Tibial artery (tissue), 4 donors: ENCODE data around the gene TNFSF9.
"Not testable (repeated sequence)": the region's sequence is repeated elsewhere in the genome, so short reads cannot be mapped to it uniquely, and the experiment has no call there.

ENCODE experiments used
- DNase-seq, 2 donors: peaks; one replicate each; pipeline ENCODE4 v3.0.0-alpha.2; 2019
- H3K27ac ChIP-seq, 2 donors: fragments of 200-600 bp; sonication (generic) in 1 of 2; 1 replicate in 1 of 2; 2 replicates in 1 of 2; pipeline ENCODE4 v1.5.1; 2018 to 2019; ENCODE audit warnings: mild to moderate bottlenecking in 1 of 2
- H3K27me3 ChIP-seq, 2 donors: fragments of 200-600 bp; sonication (generic) in 1 of 2; one replicate each; pipeline versions ENCODE4 v1.5.1 to v1.6.0; 2016 to 2019
- H3K36me3 ChIP-seq, 3 donors: fragments of 200-600 bp; sonication (generic) in 2 of 3; one replicate each; pipeline ENCODE4 v1.5.1; 2016 to 2019; ENCODE audit warnings: mild to moderate bottlenecking in 2 of 3
- H3K4me1 ChIP-seq, 4 donors: fragments of 200-600 bp; sonication (generic) in 2 of 4; 1 replicate in 3 of 4; 2 replicates in 1 of 4; pipeline ENCODE4 v1.5.1; 2016 to 2019
- H3K4me3 ChIP-seq, 2 donors: fragments of 200-600 bp; sonication (generic) in 1 of 2; 1 replicate in 1 of 2; 2 replicates in 1 of 2; pipeline ENCODE4 v1.5.1; 2018 to 2019; ENCODE audit warnings: mild to moderate bottlenecking in 2 of 2
- H3K9me3 ChIP-seq, 3 donors: fragments of 200-600 bp; sonication (generic) in 1 of 3; one replicate each; pipeline ENCODE4 v1.5.1; 2016 to 2019
- intact Hi-C: fragments of 100-400 bp; cut with DNase I; formaldehyde crosslinking; loops from one replicate; pipeline ENCODE4 v1.15.0; 2023; ENCODE audit warnings: low total_unique reads
- TF ChIP-seq, protein P1 (sequence below), 2 experiments: fragments of 200-600 bp in 1 of 2; fragments of 450-650 bp in 1 of 2; IDR thresholded peaks; one replicate each; pipeline ENCODE4 v1.5.1; 2017 to 2019; ENCODE audit warnings: antibody characterized with exemption in 2 of 2, mild to moderate bottlenecking in 1 of 2, moderate library complexity in 1 of 2

The TNFSF9 gene

DNA sequence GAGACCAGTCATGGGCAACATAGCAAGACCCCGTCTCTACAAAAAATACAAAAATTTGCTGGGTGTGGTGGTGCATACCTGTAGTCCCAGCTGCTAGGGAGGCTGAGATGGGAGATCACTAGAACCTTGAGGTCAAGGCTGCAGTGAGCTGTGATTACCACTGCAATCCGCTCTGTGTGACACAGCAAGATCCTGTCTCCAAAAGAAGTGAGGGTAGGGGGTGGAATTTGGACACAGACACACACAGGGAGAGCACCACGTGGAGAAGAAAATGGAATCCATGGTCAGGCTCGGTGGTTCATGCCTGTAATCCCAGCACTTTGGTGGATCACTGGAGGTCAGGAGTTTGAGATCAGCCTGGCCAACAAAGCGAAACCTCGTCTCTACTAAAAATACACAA lies 8.7 kb downstream of the TNFSF9 start:
- no peak overlapping the region for H3K4me3 ChIP-seq
- H3K4me1 ChIP-seq: no peaks in the 10 kb centered on the region
- no peaks in the 10 kb centered on the region for H3K9me3 ChIP-seq
- TF ChIP-seq, protein P1, sequence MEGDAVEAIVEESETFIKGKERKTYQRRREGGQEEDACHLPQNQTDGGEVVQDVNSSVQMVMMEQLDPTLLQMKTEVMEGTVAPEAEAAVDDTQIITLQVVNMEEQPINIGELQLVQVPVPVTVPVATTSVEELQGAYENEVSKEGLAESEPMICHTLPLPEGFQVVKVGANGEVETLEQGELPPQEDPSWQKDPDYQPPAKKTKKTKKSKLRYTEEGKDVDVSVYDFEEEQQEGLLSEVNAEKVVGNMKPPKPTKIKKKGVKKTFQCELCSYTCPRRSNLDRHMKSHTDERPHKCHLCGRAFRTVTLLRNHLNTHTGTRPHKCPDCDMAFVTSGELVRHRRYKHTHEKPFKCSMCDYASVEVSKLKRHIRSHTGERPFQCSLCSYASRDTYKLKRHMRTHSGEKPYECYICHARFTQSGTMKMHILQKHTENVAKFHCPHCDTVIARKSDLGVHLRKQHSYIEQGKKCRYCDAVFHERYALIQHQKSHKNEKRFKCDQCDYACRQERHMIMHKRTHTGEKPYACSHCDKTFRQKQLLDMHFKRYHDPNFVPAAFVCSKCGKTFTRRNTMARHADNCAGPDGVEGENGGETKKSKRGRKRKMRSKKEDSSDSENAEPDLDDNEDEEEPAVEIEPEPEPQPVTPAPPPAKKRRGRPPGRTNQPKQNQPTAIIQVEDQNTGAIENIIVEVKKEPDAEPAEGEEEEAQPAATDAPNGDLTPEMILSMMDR (IDR thresholded peaks at IDR 0.05): no peak
- H3K27me3 ChIP-seq: peaks cover 0 to 29% of the 10 kb centered on the region in 2 donors
- H3K36me3 ChIP-seq: no peaks in the 10 kb centered on the region
- no peak overlapping the region for H3K27ac ChIP-seq
- DNase-seq: no peak
- intact Hi-C loops: no loop called here

DNA sequence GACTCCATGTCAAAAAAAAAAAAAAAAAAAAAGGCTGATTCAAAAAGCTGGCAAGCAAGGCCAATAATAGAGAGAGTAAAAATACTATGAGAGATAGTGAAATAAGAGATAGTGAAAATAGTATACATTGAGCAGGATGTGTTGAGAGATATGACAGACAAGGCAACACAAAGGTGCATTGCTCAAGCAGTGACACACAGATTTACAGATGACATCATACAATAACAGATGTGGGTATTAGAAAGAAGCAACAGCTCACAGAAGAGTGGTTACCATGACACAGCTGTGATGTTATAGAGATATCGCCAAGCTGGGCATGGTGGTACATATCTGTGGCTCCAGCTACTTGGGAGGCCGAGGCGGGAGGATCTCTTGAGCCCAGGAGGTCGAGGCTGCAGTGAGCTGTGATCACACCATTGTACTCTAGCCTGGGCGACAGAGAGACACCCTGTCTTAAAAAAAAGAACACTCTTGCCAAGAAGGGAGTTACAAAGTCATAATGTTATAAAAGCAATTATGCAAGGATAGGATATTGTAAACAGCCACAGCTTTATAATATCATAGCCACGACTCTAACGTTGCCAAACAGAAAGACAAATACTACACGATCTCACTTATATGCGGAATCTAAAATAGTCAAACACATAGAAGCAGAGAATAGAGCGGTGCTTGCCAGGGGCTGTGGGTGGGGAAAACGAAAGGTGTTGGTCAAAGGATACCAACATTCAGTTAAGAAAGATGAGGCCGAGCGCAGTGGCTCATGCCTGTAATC lies 10.3 kb downstream of the TNFSF9 start:
- Histone ChIP-seq H3K4me3 (no peak overlapping the region), H3K9me3 (no peaks in the 10 kb centered on the region), H3K27me3 (peaks cover 0 to 20% of the 10 kb centered on the region in 2 donors), H3K36me3 (no peaks in the 10 kb centered on the region), H3K4me1 (no peaks in the 10 kb centered on the region), H3K27ac (no peak overlapping the region)
- intact Hi-C loops: no loop called here
- no peak for DNase-seq
- TF ChIP-seq, protein P1 (IDR thresholded peaks at IDR 0.05): no peak

GRCh38 chr19:6543866-6544347 lies 13.1 kb downstream of the TNFSF9 start:
- Histone ChIP-seq H3K4me3 (no peak overlapping the region), H3K36me3 (no peaks in the 10 kb centered on the region), H3K9me3 (no peaks in the 10 kb centered on the region), H3K27me3 (peaks cover 0 to 17% of the 10 kb centered on the region in 2 donors), H3K27ac (no peak overlapping the region), H3K4me1 (no peaks in the 10 kb centered on the region)
- TF ChIP-seq, protein P1 (IDR thresholded peaks at IDR 0.05): no peak
- DNase-seq: no peak
- intact Hi-C loops: no loop called here

- H3K27me3 ChIP-seq, H3K4me3 ChIP-seq, H3K9me3 ChIP-seq, H3K27ac ChIP-seq, DNase-seq, H3K4me1 ChIP-seq, intact Hi-C loops, H3K36me3 ChIP-seq: not testable (repeated sequence)
Measured at GRCh38 chr19:6550679-6551078, 19.9 kb downstream of the TNFSF9 start.

GRCh38 chr19:6551091-6551490 lies 20.3 kb downstream of the TNFSF9 start:
- Histone ChIP-seq H3K27ac (no peak overlapping the region), H3K36me3 (no peaks in the 10 kb centered on the region), H3K4me1 (no peaks in the 10 kb centered on the region), H3K27me3 (peaks cover 0 to 10% of the 10 kb centered on the region in 2 donors), H3K4me3 (no peak overlapping the region), H3K9me3 (no peaks in the 10 kb centered on the region)
- DNase-seq: no peak
- TF ChIP-seq, protein P1 (IDR thresholded peaks at IDR 0.05): no peak
- intact Hi-C loops: no loop called here

GRCh38 chr19:6551607-6552450 lies 21.0 kb downstream of the TNFSF9 start:
- Histone ChIP-seq H3K9me3 (no peaks in the 10 kb centered on the region), H3K4me3 (no peak overlapping the region), H3K4me1 (no peaks in the 10 kb centered on the region), H3K36me3 (no peaks in the 10 kb centered on the region), H3K27me3 (peaks cover 0 to 10% of the 10 kb centered on the region in 2 donors), H3K27ac (no peak overlapping the region)
- no peak for DNase-seq
- intact Hi-C loops: no loop called here
- TF ChIP-seq, protein P1 (IDR thresholded peaks at IDR 0.05): no peak
